Choroid plexus epithelial cell (primary cell): Measurements from ENCODE around the gene FAIM.
"Not testable (repeated sequence)": the region's sequence is repeated elsewhere in the genome, so short reads cannot be mapped to it uniquely, and the experiment has no call there.

Experiments used
- DNase-seq: peaks from one replicate; pipeline ENCODE4 v3.0.0-alpha.2; 2010; ENCODE audit warnings: low read depth
- H3K4me3 ChIP-seq: 2 replicates; pipeline ENCODE4 v1.5.1; 2011; ENCODE audit warnings: low read depth, mild to moderate bottlenecking, control low read depth, low read length, moderate library complexity
- TF ChIP-seq, protein P1 (sequence below): conservative IDR thresholded peaks from 2 replicates; pipeline ENCODE4 v1.5.1; 2011; ENCODE audit warnings: low read depth, mild to moderate bottlenecking, control low read depth, inconsistent platforms, low read length, moderate library complexity

The FAIM gene

GRCh38 chr3:138594150-138594934 is 14.2 kb upstream of the FAIM start, which contains the start of gene CEP70:
Gene CEP70, minus strand, starts transcription at chr3:138594260. Its CDS starts 21,333 bp downstream, at chr3:138572927.
- TF ChIP-seq, protein P1, sequence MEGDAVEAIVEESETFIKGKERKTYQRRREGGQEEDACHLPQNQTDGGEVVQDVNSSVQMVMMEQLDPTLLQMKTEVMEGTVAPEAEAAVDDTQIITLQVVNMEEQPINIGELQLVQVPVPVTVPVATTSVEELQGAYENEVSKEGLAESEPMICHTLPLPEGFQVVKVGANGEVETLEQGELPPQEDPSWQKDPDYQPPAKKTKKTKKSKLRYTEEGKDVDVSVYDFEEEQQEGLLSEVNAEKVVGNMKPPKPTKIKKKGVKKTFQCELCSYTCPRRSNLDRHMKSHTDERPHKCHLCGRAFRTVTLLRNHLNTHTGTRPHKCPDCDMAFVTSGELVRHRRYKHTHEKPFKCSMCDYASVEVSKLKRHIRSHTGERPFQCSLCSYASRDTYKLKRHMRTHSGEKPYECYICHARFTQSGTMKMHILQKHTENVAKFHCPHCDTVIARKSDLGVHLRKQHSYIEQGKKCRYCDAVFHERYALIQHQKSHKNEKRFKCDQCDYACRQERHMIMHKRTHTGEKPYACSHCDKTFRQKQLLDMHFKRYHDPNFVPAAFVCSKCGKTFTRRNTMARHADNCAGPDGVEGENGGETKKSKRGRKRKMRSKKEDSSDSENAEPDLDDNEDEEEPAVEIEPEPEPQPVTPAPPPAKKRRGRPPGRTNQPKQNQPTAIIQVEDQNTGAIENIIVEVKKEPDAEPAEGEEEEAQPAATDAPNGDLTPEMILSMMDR = peak; percentile 80
- peak within 1 kb of the TSS; percentile 95 for H3K4me3 ChIP-seq
- peak; percentile 98 for DNase-seq

- DNase-seq = no peak
- no peak overlapping the region for H3K4me3 ChIP-seq
- TF ChIP-seq, protein P1 = no peak
These were observed 13.5 kb upstream of the FAIM start for GRCh38 chr3:138594935-138595610.

DNA sequence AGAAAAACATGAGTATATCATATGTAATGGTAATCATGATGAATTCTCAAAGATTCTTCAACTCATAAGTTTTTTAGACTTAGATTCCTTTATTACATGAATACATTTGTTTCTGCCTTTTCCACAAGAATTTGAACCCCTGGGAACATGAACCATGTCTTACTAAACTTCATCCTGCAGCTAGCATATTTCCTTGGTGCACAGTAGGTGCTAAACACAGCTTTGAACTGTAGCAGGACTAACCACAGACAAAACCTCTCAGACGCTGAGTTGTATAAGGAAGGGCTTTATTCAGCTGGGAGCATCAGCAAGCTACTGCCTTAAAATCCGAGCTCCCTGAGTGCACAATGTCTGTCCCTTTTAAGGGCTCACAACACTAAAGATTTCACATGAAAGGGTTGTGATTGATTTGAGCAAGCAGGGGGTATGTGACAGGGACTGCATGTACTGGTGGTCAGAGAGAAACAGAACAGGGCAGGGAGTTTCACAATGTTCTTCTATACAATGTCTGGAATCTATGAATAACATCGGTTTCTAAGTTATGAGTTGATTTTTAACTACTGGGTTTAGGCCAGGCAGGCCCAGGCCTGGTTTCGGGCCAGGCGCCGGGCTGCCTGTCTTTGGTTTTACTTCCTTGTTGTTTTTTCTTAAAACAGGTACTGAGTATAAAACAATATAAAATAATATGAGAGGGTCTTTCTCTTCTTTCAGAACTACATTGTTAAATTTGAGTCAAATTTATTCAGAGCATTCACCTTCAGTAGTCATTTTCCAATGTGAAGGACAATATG is 11.2 kb upstream of the FAIM start:
- H3K4me3 ChIP-seq = not testable (repeated sequence)
- peak; percentile 65 for DNase-seq

DNA sequence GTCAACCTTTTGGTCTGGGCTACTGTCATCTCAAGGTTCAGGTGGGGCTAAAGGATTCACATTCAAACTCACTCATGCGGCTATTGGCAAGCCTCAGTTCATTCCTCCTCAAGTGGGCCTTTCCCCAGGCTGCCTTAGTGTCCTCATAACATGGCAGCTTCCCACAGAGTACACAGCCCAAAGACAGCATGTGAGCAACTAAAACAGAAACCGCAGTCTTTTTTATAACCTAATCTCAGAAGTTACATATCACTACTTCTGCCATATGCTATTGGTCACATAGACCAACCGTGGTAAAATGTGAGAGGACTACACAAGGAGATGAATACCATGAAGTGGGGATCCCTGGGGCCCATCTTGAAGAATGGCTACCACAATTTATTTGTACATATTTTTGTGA is 10.0 kb upstream of the FAIM start:
- TF ChIP-seq, protein P1 = no peak
- no peak for DNase-seq

GRCh38 chr3:138600100-138600745 is 8.3 kb upstream of the FAIM start:
- no peak for DNase-seq
- H3K4me3 ChIP-seq = no peak overlapping the region
- TF ChIP-seq, protein P1 = no peak

More for the DNA sequence above, 10.0 kb upstream of the FAIM start:
- H3K4me3 ChIP-seq = no peak overlapping the region

DNA sequence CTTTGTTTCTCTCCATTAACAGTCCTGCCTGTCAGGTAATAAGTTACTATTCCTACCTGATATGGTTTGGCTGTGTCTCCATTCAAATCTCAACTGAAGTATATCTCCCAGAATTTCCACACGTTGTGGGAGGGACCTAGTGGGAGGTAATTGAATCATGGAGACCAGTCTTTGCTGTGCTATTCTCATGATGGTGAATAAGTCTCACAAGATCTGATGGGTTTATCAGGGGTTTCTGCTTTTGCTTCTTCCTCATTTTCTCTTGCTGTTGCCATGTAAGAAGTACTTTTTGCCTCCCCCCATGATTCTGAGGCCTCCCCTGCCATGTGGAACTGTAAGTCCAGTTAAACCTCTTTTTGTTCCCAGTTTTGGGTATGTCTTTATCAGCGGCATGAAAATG is 6.9 kb upstream of the FAIM start:
- not testable (repeated sequence) for H3K4me3 ChIP-seq, DNase-seq

DNA sequence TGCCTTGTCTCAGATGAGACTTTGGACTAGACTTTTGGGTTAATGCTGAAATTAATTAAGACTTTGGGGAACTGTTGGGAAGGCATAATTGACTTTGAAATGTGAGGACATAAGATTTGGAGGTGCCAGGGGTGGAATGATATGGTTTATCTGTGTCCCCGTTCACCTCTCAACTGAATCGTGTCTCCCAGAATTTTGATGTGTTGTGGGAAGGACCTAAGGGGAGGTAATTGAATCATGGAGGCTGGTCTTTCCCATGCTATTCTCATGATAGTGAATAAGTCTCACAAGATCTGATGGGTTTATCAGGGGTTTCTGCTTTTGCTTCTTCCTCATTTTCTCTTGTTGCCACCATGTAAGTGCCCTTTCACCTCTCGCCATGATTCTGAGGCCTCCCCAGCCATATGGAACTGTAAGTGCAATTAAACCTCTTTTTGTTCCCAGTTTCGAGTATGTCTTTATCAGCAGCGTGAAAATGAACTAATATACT is 4.4 kb upstream of the FAIM start:
- DNase-seq, H3K4me3 ChIP-seq: not testable (repeated sequence)

DNA sequence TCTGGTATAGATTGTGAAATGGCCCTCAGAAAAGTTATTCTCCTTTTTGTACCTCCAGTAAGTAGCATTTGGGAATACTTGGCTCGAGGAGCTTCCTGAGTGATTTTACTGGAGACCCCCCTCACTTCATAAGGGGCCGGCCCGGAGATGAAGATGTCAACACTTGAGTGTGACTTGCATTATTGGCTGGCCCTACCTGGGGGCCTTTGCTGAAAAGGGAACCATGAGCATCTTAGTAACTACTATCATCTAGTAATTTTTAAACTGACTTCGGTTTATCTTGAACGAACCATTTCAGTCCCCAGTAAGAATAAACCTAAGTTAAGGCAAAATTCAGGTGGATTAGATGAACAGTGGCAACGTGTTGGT is 1.3 kb downstream of the FAIM start:
- H3K4me3 ChIP-seq = no peak overlapping the region
- no peak for DNase-seq
- TF ChIP-seq, protein P1 = no peak
